Heart right ventricle (tissue), 16 donors: ENCODE data around the gene FAM168A. TPM values are rescaled to one million over a fixed set of nuclear protein-coding genes. Genes with fewer than 3 reads are reported as not detected.
A peak's percentile ranks its signal among the peaks of the same experiment; 100 is the strongest.

Experiments used
- ATAC-seq, 8 donors: fragments of 200-7000 bp; cut with Tn5 transposase; one replicate each; pipeline ENCODE4 v1.9.1; 2020; ENCODE audit warnings: mild to moderate bottlenecking in 8 of 8, moderate library complexity in 8 of 8, moderate number of reproducible peaks in 1 of 8
- DNase-seq, 2 donors: peaks; one replicate each; pipeline ENCODE4 v3.0.0-alpha.2; 2020
- H3K27ac ChIP-seq, 10 donors: fragments of 200-600 bp; sonication (generic) in 2 of 10; one replicate each; pipeline versions ENCODE4 v1.5.0 to v1.8.0; 2020 to 2022; ENCODE audit warnings: mild to moderate bottlenecking in 3 of 10
- H3K27me3 ChIP-seq, 7 donors: fragments of 200-600 bp; one replicate each; pipeline ENCODE4 v1.8.0; 2021 to 2022; ENCODE audit warnings: mild to moderate bottlenecking in 2 of 7
- H3K36me3 ChIP-seq, 9 donors: fragments of 200-600 bp; sonication (generic) in 1 of 9; one replicate each; pipeline versions ENCODE4 v1.5.0 to v1.8.0; 2020 to 2022; ENCODE audit warnings: mild to moderate bottlenecking in 2 of 9
- H3K4me1 ChIP-seq, 9 donors: fragments of 200-600 bp; sonication (generic) in 1 of 9; one replicate each; pipeline versions ENCODE4 v1.5.0 to v1.8.0; 2020 to 2022; ENCODE audit warnings: mild to moderate bottlenecking in 4 of 9
- H3K4me3 ChIP-seq, 10 donors: fragments of 200-600 bp; sonication (generic) in 2 of 10; one replicate each; pipeline versions ENCODE4 v1.5.0 to v1.8.0; 2020 to 2022; ENCODE audit warnings: mild to moderate bottlenecking in 7 of 10, moderate library complexity in 2 of 10
- H3K9me3 ChIP-seq, 11 donors: fragments of 200-600 bp in 10 of 11; sonication (generic) in 2 of 11; one replicate each; pipeline versions ENCODE4 v1.5.0 to v1.8.0; 2013 to 2022; ENCODE audit warnings: mild to moderate bottlenecking in 2 of 11, control low read depth in 1 of 11, moderate library complexity in 1 of 11
- WGBS, 2 donors: extraction: QIAGEN DNeasy Blood & Tissue Kit; methylation state at CpG; one replicate each; pipeline ENCODE4 v1.1.7; 2013; ENCODE audit warnings: inconsistent platforms in 1 of 2; 5-methylcytosine and 5-hydroxymethylcytosine counted together
- intact Hi-C, 10 donors: fragments of 100-400 bp; cut with DNase I; formaldehyde crosslinking; loops; one replicate each; pipeline versions ENCODE4 v1.11.1 to v1.14.2; 2022
- polyA plus RNA-seq, 2 donors: library from polyadenylated mRNA; stranded (reverse); fragments of 200-250 nt; gene quantifications; one replicate each; pipeline ENCODE4 v1.2.3, GENCODE V29; 2013
- total RNA-seq, 10 donors: library from RNA; stranded (reverse); fragmentation: NEBNext Ultra II Directional in 3 of 10; extraction: Animal tissue kit (Norgen Biotek cat#: 25700) in 3 of 10; gene quantifications; one replicate each; pipeline versions ENCODE4 v1.2.1 to v1.2.4, GENCODE V29; 2021 to 2023
- TF ChIP-seq, protein P1 (sequence below), 9 donors: fragments of 200-600 bp; sonication (generic) in 2 of 9; IDR thresholded peaks; one replicate each; pipeline versions ENCODE4 v1.5.0 to v1.8.0; 2021 to 2022; ENCODE audit warnings: antibody characterized with exemption in 9 of 9, mild to moderate bottlenecking in 5 of 9, moderate library complexity in 1 of 9
- donor health status: Arrhythmogenic right ventricular cardiomyopathy.
- donor health status: ischemic (EF 13 %, LVEDD 7.1; RV severe dilation, severe dysfunction).
- donor health status: healthy with polysubstance abuse.
- donor health status: DM: no; HTN: yes; CAD: no.
- donor health status: DM: no; HTN: no; CAD: no.
- donor health status: ischemic (EF 25% LVEDD 6.9; RV normal size, moderate dysfunction).
- donor health status: ischemic (EF 25% LVEDD 5.7; RV mildly dilated, moderate dysfunction).
- donor health status: healthy.
- donor health status: DM: yes; HTN: yes; CAD: no.
- donor health status: Ischemic cardiomyopathy.
- donor health status: ischemic (EF 35%, LVEDD 5.7; RV mildly dilated, moderate dysfunction).
- donor health status: nonischemic (EF 11% LVEDD 7.7; RV severe dilation, severe dysfunction).
- donor health status: DM: yes; HTN: yes; CAD: no.
- donor health status: PGD.
- donor health status: ischemic (EF 29% LVEDD 5.4; RV normal size, mild dysfunction).
- donor health status: nonischemic (EF 23%, LVEDD 6.1; RV moderate dilation, normal function).

The FAM168A gene
- total and polyA plus RNA-seq, 12 donors: 7.9 to 37.1 (median 31.8) TPM

DNA sequence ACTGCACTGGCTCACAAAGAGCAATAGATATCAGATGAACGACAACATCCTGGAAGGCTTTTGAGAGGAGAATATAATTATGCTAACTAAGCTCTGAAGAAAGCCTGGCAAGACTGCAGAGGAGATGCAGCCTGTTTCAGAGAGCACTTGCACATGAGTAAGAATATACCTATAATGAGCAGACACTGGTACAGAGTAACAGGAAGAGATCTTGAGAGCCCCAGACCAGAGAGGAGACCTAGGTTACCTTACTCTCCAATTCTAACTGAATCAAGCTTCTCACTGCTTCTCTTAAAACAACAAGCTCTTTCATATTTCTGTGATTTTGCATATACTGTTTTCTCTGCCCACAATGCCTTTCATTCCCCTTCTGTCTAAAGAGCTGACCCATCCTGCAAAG is 66.5 kb downstream of the FAM168A start:
- Histone ChIP-seq H3K4me1 (peaks cover 0 to 41% (median 31%) of the 10 kb centered on the region in 9 donors), H3K9me3 (no peaks in the 10 kb centered on the region), H3K36me3 (no peaks in the 10 kb centered on the region), H3K27ac (no peak overlapping the region), H3K27me3 (no peaks in the 10 kb centered on the region), H3K4me3 (no peak overlapping the region)
- DNase-seq (no peak), ATAC-seq (no peak)
- TF ChIP-seq, protein P1, sequence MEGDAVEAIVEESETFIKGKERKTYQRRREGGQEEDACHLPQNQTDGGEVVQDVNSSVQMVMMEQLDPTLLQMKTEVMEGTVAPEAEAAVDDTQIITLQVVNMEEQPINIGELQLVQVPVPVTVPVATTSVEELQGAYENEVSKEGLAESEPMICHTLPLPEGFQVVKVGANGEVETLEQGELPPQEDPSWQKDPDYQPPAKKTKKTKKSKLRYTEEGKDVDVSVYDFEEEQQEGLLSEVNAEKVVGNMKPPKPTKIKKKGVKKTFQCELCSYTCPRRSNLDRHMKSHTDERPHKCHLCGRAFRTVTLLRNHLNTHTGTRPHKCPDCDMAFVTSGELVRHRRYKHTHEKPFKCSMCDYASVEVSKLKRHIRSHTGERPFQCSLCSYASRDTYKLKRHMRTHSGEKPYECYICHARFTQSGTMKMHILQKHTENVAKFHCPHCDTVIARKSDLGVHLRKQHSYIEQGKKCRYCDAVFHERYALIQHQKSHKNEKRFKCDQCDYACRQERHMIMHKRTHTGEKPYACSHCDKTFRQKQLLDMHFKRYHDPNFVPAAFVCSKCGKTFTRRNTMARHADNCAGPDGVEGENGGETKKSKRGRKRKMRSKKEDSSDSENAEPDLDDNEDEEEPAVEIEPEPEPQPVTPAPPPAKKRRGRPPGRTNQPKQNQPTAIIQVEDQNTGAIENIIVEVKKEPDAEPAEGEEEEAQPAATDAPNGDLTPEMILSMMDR (IDR thresholded peaks at IDR 0.05): no peak
- WGBS, 2 donors: 23 to 29% methylated on average over 1 of the region's 1 CpG
- intact Hi-C loops: no loop called here

DNA sequence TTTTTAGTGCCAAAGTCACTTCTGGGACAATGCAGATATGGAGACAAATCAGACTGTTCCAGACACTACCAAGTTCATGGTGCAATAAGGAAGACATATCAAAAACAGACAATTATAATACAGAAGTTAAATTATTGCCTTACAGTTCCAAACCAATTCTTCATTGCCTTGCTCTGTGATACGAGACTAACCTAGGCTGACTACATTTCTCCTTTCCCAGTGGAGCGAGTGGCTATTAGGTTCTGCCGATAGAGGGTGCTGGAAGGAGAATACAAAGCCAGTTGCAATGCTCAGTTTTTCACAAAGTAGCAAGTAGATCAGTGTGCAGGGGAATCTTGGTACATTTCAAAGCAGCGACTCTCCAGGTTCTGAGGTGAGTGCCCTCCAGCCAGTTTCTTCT is 67.8 kb downstream of the FAM168A start:
- Histone ChIP-seq H3K27ac (no peak overlapping the region), H3K4me1 (peaks cover 0 to 46% (median 36%) of the 10 kb centered on the region in 9 donors), H3K27me3 (no peaks in the 10 kb centered on the region), H3K9me3 (no peaks in the 10 kb centered on the region), H3K36me3 (no peaks in the 10 kb centered on the region), H3K4me3 (no peak overlapping the region)
- ATAC-seq (no peak), DNase-seq (no peak)
- TF ChIP-seq, protein P1 (IDR thresholded peaks at IDR 0.05): peak in 3 of 9 donors; percentile 14 to 32 (median 25)
- 79 to 86% methylated on average over 4 of the region's 4 CpGs for WGBS, 2 donors
- intact Hi-C loops: no loop called here

DNA sequence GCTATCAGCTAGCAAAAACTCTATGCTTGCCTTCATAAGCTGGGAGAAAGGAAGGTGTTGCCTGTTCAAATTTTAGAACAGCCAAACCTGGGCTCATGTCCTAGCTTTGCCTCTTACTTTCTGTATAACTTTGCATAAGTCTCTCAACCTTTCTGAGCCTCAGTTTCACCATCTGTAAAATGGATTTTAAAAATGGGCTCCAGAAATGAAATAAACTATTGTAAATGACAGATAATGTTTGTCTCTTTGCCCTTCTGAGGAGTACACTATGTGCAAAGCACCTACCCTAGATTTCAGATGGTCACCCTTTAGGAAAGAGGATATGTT is 68.7 kb downstream of the FAM168A start:
- Histone ChIP-seq H3K4me3 (peak overlapping the region in 1 of 10 donors; percentile 32), H3K4me1 (peaks cover 0 to 46% (median 36%) of the 10 kb centered on the region in 9 donors), H3K9me3 (no peaks in the 10 kb centered on the region), H3K36me3 (no peaks in the 10 kb centered on the region), H3K27me3 (no peaks in the 10 kb centered on the region), H3K27ac (peak overlapping the region in 1 of 10 donors; percentile 64)
- DNase-seq (no peak), ATAC-seq (no peak)
- TF ChIP-seq, protein P1 (IDR thresholded peaks at IDR 0.05): no peak
- intact Hi-C loops: loop anchor here in 1 of 10 donors (5.0 kb wide), 1 partner anchor 68 kb away; the partner anchor contains the start of gene FAM168A

DNA sequence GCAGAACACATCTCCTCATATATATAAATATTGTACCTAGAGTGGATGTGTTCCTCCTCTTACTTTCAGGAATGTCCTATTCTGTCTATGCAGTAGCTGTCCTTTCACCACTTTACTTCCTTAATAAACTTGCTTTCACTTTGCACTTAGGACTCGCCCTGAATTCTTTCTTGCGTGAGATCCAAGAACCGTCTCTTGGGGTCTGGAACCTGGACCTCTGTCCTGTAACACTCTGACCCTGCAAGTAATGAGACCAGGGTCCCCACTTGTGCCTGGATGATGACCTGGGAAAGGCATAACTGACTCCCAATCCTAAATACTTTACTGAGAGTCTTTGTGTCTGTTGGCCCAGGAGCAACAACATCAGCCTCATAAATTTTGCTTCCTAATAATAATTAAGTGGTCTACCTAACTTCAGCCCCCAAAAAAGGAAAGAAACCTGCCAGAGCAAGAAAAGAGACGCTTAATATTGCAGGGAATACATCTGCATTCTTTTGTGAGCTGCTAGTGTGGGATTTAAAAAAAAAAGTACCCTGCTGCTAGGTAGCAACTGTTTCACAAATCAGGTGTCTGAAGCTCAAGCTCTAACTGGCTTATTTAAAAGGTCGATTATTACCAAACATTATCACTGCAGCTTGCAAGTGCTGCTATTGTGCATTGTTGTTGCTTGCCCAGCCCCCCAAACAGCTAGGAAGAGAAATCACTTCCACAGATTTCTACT is 69.3 kb downstream of the FAM168A start:
- DNase-seq (no peak), ATAC-seq (peak in 4 of 8 donors; percentile 22 to 54 (median 36))
- TF ChIP-seq, protein P1 (IDR thresholded peaks at IDR 0.05): no peak
- no peaks in the 10 kb centered on the region for H3K27me3 ChIP-seq
- H3K36me3 ChIP-seq: no peaks in the 10 kb centered on the region
- H3K9me3 ChIP-seq: no peaks in the 10 kb centered on the region
- peaks cover 0 to 46% (median 36%) of the 10 kb centered on the region in 9 donors for H3K4me1 ChIP-seq
- H3K27ac ChIP-seq: peak overlapping the region in 6 of 10 donors; percentile 9 to 73 (median 54)
- 11 to 12% methylated on average over 5 of the region's 5 CpGs for WGBS, 2 donors
- intact Hi-C loops: loop anchor here in 1 of 10 donors (5.0 kb wide), 1 partner anchor 69 kb away; the partner anchor contains the start of gene FAM168A
- H3K4me3 ChIP-seq: peak overlapping the region in 7 of 10 donors; percentile 4 to 46 (median 32)
